GM12875 (cell line): ENCODE results near the gene CD3D.
"Not testable (repeated sequence)": the region's sequence is repeated elsewhere in the genome, so short reads cannot be mapped to it uniquely, and the experiment has no call there.

Source experiments
- H3K4me3 ChIP-seq: one replicate; pipeline ENCODE4 v1.5.1; 2011; ENCODE audit warnings: low read depth, low read length, control low read depth
- CTCF ChIP-seq: IDR thresholded peaks from 2 replicates; pipeline ENCODE4 v1.5.1; 2011; ENCODE audit warnings: low read depth, mild to moderate bottlenecking, control low read depth, inconsistent platforms, low read length, moderate library complexity, borderline replicate concordance; ENCODE audit not compliant: insufficient read depth

The CD3D gene

DNA sequence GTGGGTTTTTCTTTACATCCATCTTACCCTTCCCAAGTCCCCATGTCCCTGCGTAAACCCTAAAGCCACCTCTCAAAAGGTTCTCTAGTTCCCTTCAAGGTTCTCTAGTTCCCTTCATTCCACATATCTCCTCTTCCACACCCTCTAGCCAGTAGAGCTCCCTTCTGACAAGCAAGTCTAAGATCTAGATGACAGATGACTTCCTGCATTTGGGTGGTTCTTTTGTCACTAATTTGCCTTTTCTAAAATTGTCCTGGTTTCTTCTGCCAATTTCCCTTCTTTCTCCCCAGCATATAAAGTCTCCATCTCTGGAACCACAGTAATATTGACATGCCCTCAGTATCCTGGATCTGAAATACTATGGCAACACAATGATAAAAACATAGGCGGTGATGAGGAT, 30.2 kb downstream of the CD3D start:
- no peak for TF ChIP-seq CTCF

GRCh38 chr11:118311518-118311917, 31.0 kb downstream of the CD3D start:
- no peak overlapping the region for H3K4me3 ChIP-seq
- TF ChIP-seq CTCF: no peak

More for the DNA sequence above, 30.2 kb downstream of the CD3D start:
- H3K4me3 ChIP-seq: no peak overlapping the region

DNA sequence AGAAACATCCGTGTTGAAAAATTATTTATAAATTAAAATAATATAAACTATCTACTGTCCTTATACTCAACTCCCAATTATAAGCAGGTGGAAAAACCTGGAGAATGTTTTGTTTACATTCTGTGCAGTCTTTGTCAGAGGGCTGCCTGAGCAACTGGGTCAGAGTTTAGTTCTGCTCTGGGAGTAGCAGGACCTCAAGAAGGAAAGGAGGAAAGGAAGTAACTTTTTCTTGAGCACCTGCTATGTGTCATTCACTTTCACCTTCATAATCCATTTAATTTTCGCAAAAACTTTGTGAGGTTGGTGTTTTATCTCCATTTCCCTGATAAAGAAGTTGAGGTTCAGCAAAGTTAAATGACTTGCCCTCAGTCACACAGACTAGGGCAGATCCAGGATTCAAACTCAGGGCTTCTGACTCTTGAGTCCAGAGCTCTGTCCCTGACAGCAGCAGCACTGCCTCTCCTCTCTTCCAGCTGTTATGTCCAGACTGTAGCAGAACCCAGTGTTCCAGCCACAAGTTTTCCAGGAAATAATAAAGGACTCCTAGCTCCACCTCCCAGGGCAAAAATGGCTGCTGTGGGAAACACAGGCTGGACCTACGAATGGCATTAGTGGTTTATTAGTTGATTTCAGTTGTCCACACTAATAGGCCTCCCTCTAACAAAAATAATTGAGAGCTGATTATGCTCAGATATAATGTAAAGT, 31.6 kb downstream of the CD3D start:
- H3K4me3 ChIP-seq: no peak overlapping the region
- TF ChIP-seq CTCF: no peak

GRCh38 chr11:118310271-118310670, 32.2 kb downstream of the CD3D start:
- no peak for TF ChIP-seq CTCF
- H3K4me3 ChIP-seq: no peak overlapping the region

GRCh38 chr11:118308995-118309528, 33.4 kb downstream of the CD3D start:
- not testable (repeated sequence) for H3K4me3 ChIP-seq

GRCh38 chr11:118306556-118306955, 35.9 kb downstream of the CD3D start:
- H3K4me3 ChIP-seq: no peak overlapping the region
- TF ChIP-seq CTCF: no peak

DNA sequence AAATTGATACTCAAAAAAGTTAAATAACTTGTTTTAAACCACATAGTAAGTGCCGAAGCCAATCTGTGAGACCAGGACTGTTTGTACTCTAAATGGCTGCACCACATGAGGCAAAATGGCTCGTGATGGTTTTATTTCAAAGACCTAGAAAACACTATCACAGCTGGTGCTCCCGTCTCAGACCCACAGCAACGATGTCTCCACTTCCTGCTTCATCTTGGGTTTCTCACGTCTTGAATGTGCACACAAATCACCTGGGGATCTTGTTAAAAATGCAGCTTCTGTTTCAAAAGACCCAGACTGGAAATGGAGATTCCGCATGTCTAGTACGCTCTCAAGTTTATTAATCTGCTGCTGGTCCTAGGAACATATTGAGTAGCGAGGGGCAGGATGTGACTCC, 36.8 kb downstream of the CD3D start:
- H3K4me3 ChIP-seq: no peak overlapping the region
- TF ChIP-seq CTCF: no peak
